ENCODE results near the gene BRD8. TPM values are rescaled to one million over a fixed set of nuclear protein-coding genes. Genes with fewer than 3 reads are reported as not detected.
A peak's percentile ranks its signal among the peaks of the same experiment; 100 is the strongest.

Gene BRD8
- total and polyA plus RNA-seq, 2 experiments from 2014 or later, result 39.2 to 50.7 TPM

- H3K79me2 ChIP-seq, result peaks cover 40% of the 10 kb centered on the region
- peak overlapping the region; percentile 84 for H3K4me2 ChIP-seq
- no peaks in the 10 kb centered on the region for H3K9me2 ChIP-seq (replicated peaks; ENCODE audit: insufficient read depth)
- 80% methylated on average over 5 of the region's 5 CpGs for WGBS (ENCODE audit: low lambda C conversion rate, missing lambda C conversion rate)
- no peak overlapping the region for H2AFZ ChIP-seq
- peak; percentile 68 for DNase-seq (ENCODE audit: low spot score)
- no peaks in the 10 kb centered on the region for H3K9me3 ChIP-seq (ENCODE audit: low read depth)
- H4K20me1 ChIP-seq (ENCODE audit: insufficient read depth, poor library complexity, severe bottlenecking), result peaks cover 3% of the 10 kb centered on the region
- TF ChIP-seq EZH2phosphoT487 (IDR thresholded peaks at IDR 0.05; ENCODE audit: low read depth, severe bottlenecking, unreplicated experiment) (no peak), CTCF (IDR thresholded peaks at IDR 0.05; ENCODE audit: poor library complexity) (peak; percentile 54), EZH2 (IDR thresholded peaks at IDR 0.05; ENCODE audit: borderline replicate concordance) (no peak)
- H3K27me3 ChIP-seq, result no peaks in the 10 kb centered on the region
- no peak overlapping the region for H3K4me3 ChIP-seq
- H3K36me3 ChIP-seq (replicated peaks; ENCODE audit: insufficient read depth, low read depth), result no peaks in the 10 kb centered on the region
- H3K27ac ChIP-seq, result no peak overlapping the region
- peaks cover 11% of the 10 kb centered on the region for H3K4me1 ChIP-seq (ENCODE audit: insufficient read depth)
Observed at GRCh38 chr5:138180183-138180782, 1.9 kb upstream of the BRD8 start.

- peaks cover 45% of the 10 kb centered on the region for H3K79me2 ChIP-seq
- peak overlapping the region; percentile 29 for H3K4me3 ChIP-seq
- no peaks in the 10 kb centered on the region for H3K9me2 ChIP-seq (replicated peaks; ENCODE audit: insufficient read depth)
- no peak overlapping the region for H3K27ac ChIP-seq
- H3K36me3 ChIP-seq (replicated peaks; ENCODE audit: insufficient read depth, low read depth), result no peaks in the 10 kb centered on the region
- peaks cover 11% of the 10 kb centered on the region for H3K4me1 ChIP-seq (ENCODE audit: insufficient read depth)
- H3K27me3 ChIP-seq, result no peaks in the 10 kb centered on the region
- peak overlapping the region; percentile 18 for H2AFZ ChIP-seq
- no peak for TF ChIP-seq EZH2 (IDR thresholded peaks at IDR 0.05; ENCODE audit: borderline replicate concordance)
- TF ChIP-seq EZH2phosphoT487 (IDR thresholded peaks at IDR 0.05; ENCODE audit: low read depth, severe bottlenecking, unreplicated experiment), result no peak
- no peak for TF ChIP-seq CTCF (IDR thresholded peaks at IDR 0.05; ENCODE audit: poor library complexity)
- peak overlapping the region; percentile 84 for H3K4me2 ChIP-seq
- H4K20me1 ChIP-seq (ENCODE audit: insufficient read depth, poor library complexity, severe bottlenecking), result peaks cover 3% of the 10 kb centered on the region
- peak; percentile 10 for DNase-seq (ENCODE audit: low spot score)
- H3K9me3 ChIP-seq (ENCODE audit: low read depth), result no peaks in the 10 kb centered on the region
- WGBS (ENCODE audit: low lambda C conversion rate, missing lambda C conversion rate), result 2% methylated on average over 23 of the region's 23 CpGs
Observed at GRCh38 chr5:138179277-138179857, 937 bp upstream of the BRD8 start.

GRCh38 chr5:138177941-138178515 lies 402 bp downstream of the BRD8 start:
- H3K36me3 ChIP-seq (replicated peaks; ENCODE audit: insufficient read depth, low read depth), result no peaks in the 10 kb centered on the region
- no peaks in the 10 kb centered on the region for H3K9me3 ChIP-seq (ENCODE audit: low read depth)
- under 1% methylated on average over 16 of the region's 16 CpGs for WGBS (ENCODE audit: low lambda C conversion rate, missing lambda C conversion rate)
- H3K79me2 ChIP-seq, result peaks cover 54% of the 10 kb centered on the region
- peak; percentile 72 for DNase-seq (ENCODE audit: low spot score)
- TF ChIP-seq CTCF (IDR thresholded peaks at IDR 0.05; ENCODE audit: poor library complexity) (no peak), EZH2 (IDR thresholded peaks at IDR 0.05; ENCODE audit: borderline replicate concordance) (no peak), EZH2phosphoT487 (IDR thresholded peaks at IDR 0.05; ENCODE audit: low read depth, severe bottlenecking, unreplicated experiment) (no peak)
- peaks cover 11% of the 10 kb centered on the region for H3K4me1 ChIP-seq (ENCODE audit: insufficient read depth)
- H3K4me3 ChIP-seq, result peak overlapping the region; percentile 86
- peak overlapping the region; percentile 79 for H2AFZ ChIP-seq
- H3K27ac ChIP-seq, result peak overlapping the region; percentile 77
- peak overlapping the region; percentile 86 for H3K4me2 ChIP-seq
- H3K27me3 ChIP-seq, result no peaks in the 10 kb centered on the region
- peaks cover 3% of the 10 kb centered on the region for H4K20me1 ChIP-seq (ENCODE audit: insufficient read depth, poor library complexity, severe bottlenecking)
- no peaks in the 10 kb centered on the region for H3K9me2 ChIP-seq (replicated peaks; ENCODE audit: insufficient read depth)
